GM21447 (cell line): ENCODE measurements around the gene HOXA4.
A peak's percentile ranks its signal among the peaks of the same experiment; 100 is the strongest.

Experiments
- ATAC-seq: cut with Tn5 transposase; IDR thresholded peaks from one replicate; pipeline ENCODE4 v1.9.1; 2021; ENCODE audit not compliant: unreplicated experiment

HOXA4 gene

DNA sequence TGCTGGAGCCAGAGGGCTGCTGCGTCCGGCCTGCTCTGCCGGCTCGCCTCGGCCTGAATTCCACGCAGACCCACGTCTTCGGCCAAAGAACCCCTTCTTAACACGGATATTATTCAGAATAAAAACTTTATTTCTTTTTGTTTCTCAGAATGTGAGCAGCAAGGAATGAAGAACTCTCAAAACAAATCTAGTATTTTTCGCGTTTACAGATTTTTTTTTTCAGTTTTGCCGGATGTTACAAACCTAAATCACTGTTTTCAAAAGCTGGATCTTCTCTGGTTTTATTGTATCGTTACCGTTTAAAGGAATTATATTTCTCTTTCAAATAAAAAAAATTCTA is 23.7 kb downstream of the HOXA4 start:
- no peak for ATAC-seq

DNA sequence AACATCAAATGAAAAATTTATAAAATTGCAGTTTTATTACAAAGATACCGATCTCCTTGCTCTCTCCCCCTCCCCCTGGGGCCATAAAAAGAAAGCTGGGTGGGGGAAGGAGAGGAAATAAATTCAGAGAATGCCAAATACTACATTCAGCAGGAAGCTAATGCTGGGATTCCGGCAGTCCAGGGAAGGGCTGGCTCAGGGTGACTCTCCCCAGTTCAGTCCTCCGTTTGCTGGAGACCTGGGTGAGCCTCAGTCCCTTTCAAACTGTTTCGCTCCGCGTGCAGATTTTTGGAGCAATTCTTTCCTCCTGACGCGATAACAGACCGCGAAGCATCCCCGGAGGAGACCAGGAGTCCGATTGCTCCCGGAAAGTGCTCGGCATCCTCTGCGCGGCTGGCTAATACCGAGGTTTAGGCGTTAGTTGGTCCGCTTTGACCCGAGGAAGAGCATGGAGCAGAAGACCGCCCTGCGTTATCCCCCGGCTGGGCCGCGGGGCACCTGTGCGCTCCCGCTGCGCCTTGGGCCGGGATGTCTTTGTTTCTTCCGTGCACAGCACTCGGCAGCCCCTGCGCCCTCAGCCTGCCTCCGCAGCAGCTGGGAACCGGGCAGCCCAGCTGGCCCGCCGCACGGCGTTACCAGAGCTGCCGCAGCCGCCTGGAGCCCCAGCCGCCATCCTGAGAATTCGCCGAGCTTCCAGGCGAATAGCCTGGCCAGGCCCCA is 24.2 kb downstream of the HOXA4 start:
- no peak for ATAC-seq

DNA sequence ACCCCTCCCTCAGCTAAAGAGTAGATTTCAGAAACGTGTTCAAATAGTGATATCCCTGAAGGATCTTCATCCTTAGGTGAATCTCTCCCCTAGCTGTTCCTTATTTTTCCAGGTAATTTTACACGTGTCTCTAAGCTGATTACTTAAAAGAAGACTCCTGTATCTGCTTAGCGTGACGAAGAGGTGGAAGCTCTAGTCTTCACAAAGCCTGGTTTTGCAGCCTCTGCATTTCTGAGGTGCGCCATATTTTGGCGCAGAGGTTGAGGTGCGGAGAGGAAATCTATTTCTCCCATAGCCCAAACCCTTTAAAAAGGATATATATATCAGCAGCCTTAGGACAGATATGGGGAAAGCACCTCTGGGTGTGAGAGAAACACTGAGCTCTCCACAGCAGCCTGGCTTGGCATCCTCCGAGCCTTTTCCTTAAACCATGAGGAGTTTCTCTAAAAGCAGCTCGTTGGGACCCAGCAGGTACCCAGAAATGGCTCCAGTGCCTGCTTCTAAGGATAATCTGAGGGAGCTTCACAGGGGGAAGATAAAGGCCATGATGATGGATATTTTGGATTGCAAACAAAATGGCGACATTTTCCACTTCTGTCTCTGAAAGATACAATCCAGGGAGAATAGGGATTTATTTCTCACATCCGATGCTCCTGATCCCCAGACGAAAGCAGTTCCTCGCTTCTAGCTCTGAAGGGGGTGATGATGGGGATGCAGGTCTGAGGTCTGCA is 25.1 kb downstream of the HOXA4 start:
- no peak for ATAC-seq

DNA sequence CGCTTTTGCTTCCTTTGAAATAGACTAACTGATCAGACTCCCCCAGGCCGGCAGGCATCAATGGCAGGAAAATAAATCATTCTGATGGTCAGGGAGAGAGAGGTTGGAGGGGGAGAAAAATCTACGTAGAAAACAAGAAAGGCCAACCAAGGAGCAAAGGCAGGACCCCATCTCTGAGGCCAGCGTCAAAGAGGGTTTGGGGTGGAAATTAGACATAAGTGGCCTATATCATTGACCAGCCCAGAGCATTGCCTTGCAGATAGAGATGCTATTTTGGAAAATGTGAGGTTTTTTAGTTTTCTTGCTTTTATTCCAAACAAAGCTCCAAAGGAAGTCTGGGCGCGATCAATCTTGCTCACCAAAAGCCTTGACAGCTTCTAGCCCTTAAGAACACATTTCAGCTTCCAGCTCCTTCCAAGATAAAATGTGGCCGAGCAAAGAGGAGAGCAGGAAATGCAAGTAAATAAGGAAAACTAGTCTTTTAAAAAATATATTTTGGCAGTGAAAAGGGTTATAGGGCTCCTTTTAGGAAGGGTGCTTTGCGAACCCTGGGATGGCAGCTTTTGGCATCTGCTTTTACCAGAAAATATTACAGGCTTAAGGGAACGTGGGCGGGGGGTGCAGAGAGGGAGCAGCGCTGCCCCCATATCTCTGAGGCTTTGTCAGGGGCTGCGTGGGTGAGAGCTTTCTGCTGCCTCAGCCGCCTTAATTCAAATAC is 26.1 kb downstream of the HOXA4 start:
- no peak for ATAC-seq

DNA sequence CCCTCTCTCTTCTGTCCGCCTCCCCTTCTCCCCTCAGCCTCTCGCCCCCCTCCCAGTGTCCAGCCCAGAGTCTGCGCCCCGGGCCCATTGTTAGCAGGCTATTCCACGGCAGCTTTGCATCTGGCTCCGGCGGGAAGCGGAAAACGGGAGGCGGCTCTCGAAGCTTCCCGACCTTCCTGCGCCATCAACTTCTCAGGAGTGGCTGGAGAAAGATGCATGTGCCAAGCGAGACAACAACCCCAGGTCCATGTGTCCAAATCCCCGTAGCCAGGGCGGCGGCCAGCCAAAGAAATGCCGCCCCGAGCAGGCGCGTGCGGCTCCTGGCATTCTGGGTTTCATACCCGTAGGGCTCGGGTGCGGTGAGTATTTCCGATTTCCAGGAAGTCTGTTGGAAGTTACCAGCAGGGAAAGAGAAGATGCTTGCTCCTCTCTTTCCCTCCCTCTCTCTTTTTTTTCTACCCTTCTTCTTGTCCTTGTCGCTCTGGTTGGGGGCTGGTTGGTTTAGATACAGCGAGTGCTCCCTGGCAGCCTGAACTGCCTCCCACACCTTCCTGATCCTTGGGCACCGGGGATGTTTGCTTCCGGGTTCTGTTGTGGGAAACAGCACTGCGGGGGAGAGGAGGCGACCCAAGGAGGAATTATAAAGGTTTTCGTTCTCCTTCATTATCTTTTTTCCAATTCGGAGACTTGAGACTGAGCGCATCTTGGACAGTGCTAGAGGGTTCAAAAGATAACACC is 26.9 kb downstream of the HOXA4 start:
- no peak for ATAC-seq

DNA sequence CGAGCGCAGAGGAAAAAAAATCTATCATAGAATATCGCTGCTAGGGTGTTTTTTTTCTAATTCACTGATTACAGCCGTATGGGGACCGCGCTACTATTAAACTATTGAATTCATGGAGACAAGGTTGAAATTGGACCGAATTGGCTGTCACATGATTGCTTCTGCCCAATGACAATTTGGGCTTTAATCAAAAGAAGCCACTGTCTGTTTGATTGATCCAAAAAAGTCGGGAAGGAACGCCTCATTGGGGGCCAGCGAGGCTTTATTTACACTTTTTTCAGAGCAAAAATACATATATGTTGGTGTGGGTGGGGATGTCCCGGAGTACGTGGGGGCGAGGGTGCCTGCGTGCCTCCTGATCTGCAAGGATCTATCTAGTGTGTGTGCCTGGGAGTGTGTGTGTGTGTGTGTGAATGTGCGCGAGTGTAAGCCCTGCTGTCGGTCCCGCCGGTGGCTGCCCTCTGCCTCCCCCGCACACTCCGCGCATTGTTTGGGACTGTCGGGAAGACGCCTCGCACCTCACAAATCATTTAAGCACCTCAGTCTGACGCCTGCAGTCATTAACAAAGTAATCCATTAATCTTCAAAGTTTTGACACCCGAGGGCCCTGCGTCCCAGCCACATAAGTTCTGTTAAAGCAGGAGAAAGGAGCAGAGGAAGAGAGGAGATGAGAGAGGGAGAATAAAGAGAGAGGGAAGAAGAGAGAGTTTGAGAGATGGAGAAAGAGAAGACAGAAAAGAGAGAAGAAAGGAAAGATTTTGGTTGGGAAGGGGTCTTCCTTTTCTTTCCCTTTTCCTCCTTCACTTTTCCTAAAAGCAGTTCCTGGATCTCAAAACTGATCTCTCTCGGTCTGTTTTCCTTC is 27.7 kb downstream of the HOXA4 start, which contains the start of gene HOXA2:
TSS of gene HOXA2 (minus strand) at position 103 of the 862 bp plus-strand sequence. CDS start 183 bp downstream, outside the sequence.
- ATAC-seq = no peak

DNA sequence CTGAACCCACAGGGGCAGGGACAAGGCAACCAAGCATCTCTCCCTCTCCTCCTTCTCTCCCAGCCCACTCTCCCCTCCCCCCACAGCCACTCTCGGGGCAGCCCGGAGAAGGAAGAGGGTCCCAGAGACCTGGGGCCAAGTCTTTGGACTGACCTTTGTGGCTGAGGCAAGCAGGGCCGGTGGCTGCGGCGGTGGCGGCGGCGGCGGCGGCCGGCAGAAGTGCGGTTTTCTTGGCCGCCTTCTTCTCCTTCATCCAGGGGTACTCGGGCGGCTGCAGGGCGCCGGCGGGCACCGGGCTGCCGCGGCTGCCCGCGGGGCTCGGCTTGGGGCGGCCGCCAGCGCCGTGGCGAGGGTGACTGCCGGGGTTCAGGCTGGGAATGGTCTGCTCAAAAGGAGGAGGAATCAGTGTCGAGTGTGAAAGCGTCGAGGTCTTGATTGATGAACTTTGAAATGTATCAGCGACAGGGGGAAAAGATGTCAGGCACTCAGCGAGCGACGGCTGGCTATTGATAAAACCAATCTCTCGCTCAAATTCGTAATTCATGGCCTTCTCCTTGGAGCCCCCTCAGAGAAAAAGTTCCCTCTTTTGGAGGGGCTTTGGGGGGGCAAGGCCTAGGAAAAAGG is 28.5 kb downstream of the HOXA4 start:
- ATAC-seq = no peak

DNA sequence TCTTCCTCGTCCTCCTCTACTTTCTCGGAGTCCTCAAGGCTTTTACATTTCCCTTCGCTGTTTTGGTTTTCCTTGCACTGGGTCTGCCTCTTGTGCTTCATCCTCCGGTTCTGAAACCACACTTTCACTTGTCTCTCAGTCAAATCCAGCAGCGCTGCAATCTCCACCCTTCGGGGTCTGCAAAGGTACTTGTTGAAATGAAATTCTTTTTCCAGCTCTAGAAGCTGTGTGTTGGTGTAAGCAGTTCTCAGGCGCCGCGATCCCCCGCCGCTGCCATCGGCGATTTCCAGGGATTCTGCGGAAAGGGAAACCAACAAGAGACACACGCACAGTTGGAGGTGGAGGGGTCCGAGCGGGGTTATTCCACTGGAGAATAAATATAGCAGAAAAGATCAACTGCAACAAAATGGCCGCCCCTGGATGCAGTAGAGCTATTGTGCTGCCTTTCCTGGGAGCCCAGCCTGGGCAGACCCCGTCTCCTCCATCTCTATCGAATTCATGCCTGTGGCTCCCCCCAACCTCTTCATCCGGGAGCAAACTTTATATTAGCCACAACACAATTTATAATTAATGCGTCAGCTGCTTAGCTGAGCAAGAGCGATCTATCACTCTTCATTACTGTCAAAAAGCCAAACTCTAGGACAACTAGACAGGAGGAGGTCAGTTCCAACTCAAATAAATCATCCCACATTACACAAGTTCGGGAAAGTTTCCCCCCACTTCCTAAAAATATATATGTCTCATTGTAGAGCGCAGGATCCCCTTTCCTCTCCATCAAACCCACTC is 29.2 kb downstream of the HOXA4 start:
- ATAC-seq = no peak

DNA sequence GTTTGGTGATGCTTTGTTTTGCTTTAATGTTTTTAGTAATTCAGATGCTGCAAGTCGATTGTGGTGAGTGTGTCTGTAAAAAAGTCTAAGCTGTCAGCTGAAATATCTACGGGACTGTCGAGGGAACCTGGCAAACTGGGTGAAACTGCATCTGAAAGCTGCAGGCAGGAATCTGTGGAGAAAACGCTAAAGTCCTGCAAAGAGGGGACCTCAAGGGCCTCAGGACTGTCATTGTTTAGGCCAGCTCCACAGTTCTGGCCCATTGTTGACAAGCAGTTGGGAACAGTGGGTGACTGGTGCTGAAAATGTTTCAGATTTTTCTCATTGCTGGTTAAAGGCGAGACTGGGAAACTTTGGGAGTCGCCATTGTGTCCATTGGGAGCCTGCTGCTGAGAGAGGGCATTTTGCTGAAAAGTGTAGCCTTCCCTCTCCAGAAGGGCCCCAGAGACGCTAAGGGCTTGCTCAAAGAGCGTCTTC is 29.8 kb downstream of the HOXA4 start:
- ATAC-seq = no peak

DNA sequence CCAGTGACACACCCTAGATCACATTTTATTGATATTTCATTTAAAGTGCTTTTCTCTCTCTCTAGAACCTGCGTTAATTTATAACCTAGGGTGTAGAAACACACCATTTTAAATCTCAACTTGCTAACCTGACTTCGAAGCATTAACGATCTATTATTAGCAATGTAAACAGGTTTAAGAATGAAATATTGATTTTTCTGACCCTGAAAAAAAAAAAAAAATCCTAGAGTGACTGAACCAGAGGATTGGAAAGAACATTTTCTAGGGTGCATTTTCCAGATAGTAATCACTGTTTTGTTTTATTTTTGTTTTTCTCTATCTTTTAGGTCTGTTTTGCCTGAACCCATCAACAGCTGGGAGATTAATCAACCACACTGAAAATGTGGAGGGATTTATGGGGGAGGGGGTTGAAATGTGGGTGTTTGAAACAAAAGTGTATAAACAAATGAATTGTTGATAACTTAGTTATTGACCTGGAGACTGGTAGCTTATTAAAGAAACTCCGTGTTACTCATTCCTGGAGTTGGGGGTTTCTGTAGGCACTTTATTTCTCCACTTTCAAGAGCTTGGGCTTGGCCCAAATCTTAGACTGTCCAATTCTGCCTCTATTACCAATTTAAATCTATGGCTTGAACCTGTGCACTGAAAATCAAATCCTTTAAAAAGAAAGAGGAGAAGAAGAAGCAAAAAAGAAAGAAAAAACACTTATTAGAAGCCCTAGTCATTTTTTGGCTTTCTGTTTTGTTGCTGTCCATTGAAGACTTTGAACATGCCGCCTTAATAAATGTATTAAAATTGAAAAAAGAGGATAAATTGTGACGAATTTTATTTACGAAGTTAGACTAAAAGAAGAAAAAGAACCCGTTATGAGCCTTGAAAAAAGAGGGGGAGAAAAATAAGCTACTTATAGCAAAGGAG is 30.8 kb downstream of the HOXA4 start:
- ATAC-seq = no peak

DNA sequence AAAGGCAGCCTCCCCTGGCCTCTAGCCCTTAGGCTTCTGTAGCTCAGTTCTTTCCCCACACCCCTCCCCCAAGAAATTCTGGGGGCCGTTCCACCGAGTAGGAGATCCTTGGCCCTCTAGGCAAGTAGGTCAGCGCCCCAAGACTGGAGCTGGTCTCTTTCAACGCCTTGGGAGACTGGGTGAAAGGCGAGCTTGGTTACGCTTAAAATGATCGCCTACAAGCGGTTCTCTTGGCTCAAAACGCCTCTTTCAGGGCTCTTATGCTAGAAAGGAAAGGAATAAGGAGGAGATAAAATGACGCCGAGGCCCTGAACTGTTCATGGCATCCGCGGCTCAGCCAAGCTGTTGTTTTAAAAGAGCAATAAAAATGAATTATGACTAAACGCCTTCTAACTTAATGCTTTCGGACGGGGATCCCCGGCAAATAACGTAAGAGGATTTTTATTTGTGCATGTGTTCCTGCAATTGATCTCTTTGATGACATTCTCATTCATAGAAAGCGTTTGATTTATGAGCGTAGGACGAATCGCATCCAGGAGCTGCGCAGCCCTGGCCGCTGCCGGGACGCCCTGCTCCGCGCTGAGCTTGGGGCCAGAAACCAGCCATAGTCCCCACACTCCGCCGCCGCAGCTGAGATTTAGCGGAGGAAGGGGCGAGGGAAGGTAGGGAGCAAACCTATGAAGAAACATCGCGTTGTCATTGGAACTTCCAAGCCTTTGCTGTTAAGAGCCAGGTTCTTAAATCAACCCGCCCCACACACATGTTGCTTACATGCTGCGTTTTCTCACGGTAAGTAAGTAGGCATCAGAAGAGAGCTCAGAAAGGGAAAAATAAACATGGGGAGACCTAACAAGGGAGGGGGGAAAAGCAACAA is 31.7 kb downstream of the HOXA4 start:
- ATAC-seq = no peak

DNA sequence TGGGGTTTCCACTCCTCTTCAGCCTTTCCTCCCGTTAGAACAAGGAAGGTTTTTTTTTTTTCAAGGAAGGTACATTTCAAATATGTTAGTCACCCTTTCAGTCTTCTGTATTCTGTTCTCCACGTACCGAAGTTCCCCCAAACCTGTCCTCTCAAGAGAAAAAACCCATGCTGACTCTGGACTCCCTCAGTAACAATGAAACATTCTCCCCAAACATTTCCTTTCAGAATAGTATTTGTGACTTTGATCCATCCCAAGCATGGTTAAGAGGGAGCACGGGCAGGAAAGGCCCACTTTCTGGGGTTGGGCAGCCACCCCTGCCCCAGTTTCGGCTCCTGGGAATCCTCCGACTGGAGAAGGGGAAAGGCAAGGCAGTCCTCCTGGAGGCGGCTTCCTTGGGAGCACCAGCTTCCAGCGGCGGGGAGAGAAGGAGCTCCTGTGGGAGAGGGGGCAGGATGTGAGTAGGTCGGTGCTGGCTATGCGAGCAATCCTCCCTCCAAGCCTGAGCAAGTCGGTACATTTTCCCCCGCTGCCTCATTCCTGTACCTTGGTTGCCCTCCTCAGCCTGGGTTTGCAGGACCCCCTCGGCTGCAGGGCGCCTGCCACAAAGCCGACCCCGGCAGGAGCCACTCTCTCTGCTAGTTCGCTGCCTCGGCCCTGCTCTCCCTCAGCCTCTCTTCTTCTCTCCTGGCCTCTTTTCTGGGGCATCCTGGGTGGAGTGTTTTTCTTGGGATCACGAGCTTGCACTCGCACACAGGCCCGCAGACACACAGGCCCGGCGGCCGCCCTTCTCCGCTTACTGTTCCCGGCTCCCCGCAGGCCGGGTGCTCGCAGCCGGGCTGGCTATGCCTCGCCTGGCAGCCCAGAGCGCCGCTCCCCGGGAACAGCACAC is 32.6 kb downstream of the HOXA4 start:
- ATAC-seq = no peak

DNA sequence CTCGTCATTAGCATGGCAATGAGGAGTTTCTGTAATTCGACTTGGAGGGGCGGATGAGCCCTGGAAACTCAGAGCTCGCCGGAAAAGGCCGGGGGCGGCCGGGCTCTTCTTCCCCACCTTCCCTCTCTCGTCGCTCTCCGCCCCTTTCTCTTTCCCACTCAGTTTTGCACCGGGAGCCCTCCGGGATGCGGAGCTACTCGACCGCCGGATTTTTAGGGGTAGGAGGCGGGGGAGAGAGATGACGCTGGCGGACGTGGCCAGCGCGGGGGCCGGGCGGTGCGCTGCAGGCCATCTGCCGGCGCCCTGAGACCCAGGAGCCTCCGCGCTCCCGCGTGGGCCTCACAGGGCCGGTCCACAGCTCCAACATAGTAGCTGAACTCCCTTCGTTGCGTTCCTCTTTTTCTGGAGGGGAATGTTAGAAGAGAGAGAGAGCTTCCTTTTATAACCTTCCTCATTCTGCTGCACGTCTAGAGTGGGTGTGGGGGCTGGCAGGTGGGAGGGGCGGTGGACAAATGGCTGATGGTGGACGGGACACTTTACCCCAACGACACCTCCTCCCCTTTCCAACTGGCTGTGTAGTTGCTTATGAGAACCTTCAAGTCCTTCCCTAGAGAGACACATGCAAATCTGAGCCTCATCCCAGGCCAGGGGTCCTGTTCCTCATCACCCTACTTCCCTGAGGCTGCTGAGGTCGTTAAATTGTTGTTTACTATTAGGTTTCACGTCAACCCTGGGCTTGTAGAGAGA is 33.6 kb downstream of the HOXA4 start:
- ATAC-seq = no peak

DNA sequence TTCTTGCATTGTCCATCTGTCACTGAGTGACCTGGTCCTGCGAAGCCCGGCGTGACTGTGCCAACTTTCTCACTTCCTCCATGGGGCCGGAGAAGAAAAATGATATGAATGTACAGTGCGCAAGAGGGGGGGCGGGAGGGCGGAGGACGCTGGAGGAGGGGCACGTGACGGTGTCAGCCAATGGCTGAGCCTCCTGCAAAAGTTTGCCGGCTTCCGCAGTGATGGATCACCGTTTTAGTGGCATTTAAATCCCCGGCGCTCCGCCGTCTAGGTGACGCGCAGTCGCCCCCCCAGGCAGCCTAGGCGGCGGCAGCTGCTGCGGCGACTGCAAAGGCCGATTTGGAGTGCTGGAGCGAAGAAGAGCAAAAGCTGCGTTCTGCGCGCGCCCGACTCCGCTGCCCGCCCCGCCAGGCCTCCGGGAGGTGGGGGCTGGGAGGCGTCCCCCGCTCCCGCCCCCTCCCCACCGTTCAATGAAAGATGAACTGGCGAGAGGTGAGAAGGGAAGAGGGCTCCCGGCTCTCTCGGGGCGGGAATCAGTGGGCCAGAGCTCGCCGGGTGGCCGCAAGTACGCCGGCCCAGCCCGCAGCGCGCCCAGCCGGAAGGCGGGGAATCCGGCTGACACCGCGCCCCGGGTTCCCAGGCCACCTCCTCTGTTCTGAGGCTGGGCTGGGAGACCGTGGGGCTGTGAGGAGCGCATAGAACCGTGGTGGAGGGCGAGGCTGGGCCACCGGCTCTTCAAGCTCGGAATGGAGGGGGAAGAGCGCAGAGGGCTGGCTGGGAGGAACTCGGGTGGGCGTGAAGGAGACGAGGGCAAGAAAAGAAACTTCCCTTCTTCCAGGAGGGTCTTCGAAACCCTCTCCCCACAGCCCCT is 34.4 kb downstream of the HOXA4 start, which contains the start of gene HOXA1:
TSS of gene HOXA1 (minus strand) at position 104 of the 871 bp plus-strand sequence. CDS start at position 16, 88 bp downstream.
- peak; percentile 86 for ATAC-seq
